H9 (cell line): ENCODE data around the gene SCFD2. TPM values are rescaled to one million over a fixed set of nuclear protein-coding genes. Genes with fewer than 3 reads are reported as not detected.

Source experiments
- DNase-seq: peaks from one replicate; pipeline ENCODE4 v3.0.0-alpha.2; 2017
- H2AFZ ChIP-seq: one replicate; pipeline ENCODE4 v1.6.1; 2013; ENCODE audit warnings: mild to moderate bottlenecking, low read length, control low read depth, moderate library complexity
- H2AK5ac ChIP-seq: 2 replicates; pipeline ENCODE4 v1.6.1; 2013; ENCODE audit warnings: low read length, control low read depth, mixed read lengths; ENCODE audit not compliant: insufficient read length
- H2BK120ac ChIP-seq: one replicate; pipeline ENCODE4 v1.6.1; 2013; ENCODE audit warnings: low read depth, mild to moderate bottlenecking, low read length, control low read depth, inconsistent platforms; ENCODE audit not compliant: poor library complexity, severe bottlenecking
- H2BK12ac ChIP-seq: 2 replicates; pipeline ENCODE4 v1.6.1; 2013; ENCODE audit warnings: low read length, control low read depth, mixed read lengths, low read depth; ENCODE audit not compliant: insufficient read length
- H2BK15ac ChIP-seq: 2 replicates; pipeline ENCODE4 v1.6.1; 2013; ENCODE audit warnings: low read depth, low read length, control low read depth
- H2BK20ac ChIP-seq: one replicate; pipeline ENCODE4 v1.6.1; 2013; ENCODE audit warnings: low read depth, mild to moderate bottlenecking, low read length, control low read depth, inconsistent platforms; ENCODE audit not compliant: poor library complexity, severe bottlenecking
- H2BK5ac ChIP-seq: 2 replicates; pipeline ENCODE4 v1.6.1; 2013; ENCODE audit warnings: low read length, control low read depth, mixed read lengths; ENCODE audit not compliant: insufficient read length
- H3K14ac ChIP-seq: 2 replicates; pipeline ENCODE4 v1.6.1; 2013; ENCODE audit warnings: low read length, control low read depth; ENCODE audit not compliant: insufficient read depth
- H3K18ac ChIP-seq: 2 replicates; pipeline ENCODE4 v1.6.1; 2013; ENCODE audit warnings: low read depth, mild to moderate bottlenecking, mixed read lengths, low read length, control low read depth; ENCODE audit not compliant: insufficient read length
- H3K23ac ChIP-seq: 2 replicates; pipeline ENCODE4 v1.6.1; 2013; ENCODE audit warnings: low read length, control low read depth, mixed read lengths, low read depth; ENCODE audit not compliant: insufficient read length
- H3K23me2 ChIP-seq: 2 replicates; pipeline ENCODE4 v1.6.1; 2013; ENCODE audit warnings: low read depth, mild to moderate bottlenecking, mixed read lengths, low read length, control low read depth; ENCODE audit not compliant: insufficient read length, poor library complexity, severe bottlenecking
- H3K27ac ChIP-seq: 2 replicates; pipeline ENCODE4 v1.5.1; 2013; ENCODE audit warnings: low read length, control low read depth, mixed read lengths, low read depth; ENCODE audit not compliant: insufficient read length
- H3K27me3 ChIP-seq: 2 replicates; pipeline ENCODE4 v1.6.1; 2013; ENCODE audit warnings: low read length, control low read depth, inconsistent platforms; ENCODE audit not compliant: insufficient read depth
- H3K4ac ChIP-seq: 2 replicates; pipeline ENCODE4 v1.6.1; 2013; ENCODE audit warnings: low read depth, mild to moderate bottlenecking, control low read depth, inconsistent platforms, low read length, moderate library complexity
- H3K4me1 ChIP-seq: 2 replicates; pipeline ENCODE4 v1.6.1; 2013; ENCODE audit warnings: low read length, control low read depth, inconsistent platforms; ENCODE audit not compliant: insufficient read depth
- H3K4me2 ChIP-seq: 2 replicates; pipeline ENCODE4 v1.6.1; 2013; ENCODE audit warnings: low read length, control low read depth, mixed read lengths; ENCODE audit not compliant: insufficient read length, insufficient read depth
- H3K56ac ChIP-seq: 2 replicates; pipeline ENCODE4 v1.6.1; 2013; ENCODE audit warnings: low read depth, mild to moderate bottlenecking, mixed read lengths, low read length, control low read depth; ENCODE audit not compliant: insufficient read length
- H3K79me1 ChIP-seq: 2 replicates; pipeline ENCODE4 v1.6.1; 2013; ENCODE audit warnings: low read depth, mild to moderate bottlenecking, moderate library complexity, low read length, control low read depth, inconsistent platforms; ENCODE audit not compliant: insufficient read depth, poor library complexity, severe bottlenecking
- H3K79me2 ChIP-seq: 2 replicates; pipeline ENCODE4 v1.6.1; 2013; ENCODE audit warnings: low read length, control low read depth, inconsistent platforms; ENCODE audit not compliant: insufficient read depth
- H3K9ac ChIP-seq: 2 replicates; pipeline ENCODE4 v1.6.1; 2013; ENCODE audit warnings: low read length, control low read depth, mixed read lengths; ENCODE audit not compliant: insufficient read length; ENCODE audit errors: extremely low read depth
- H3K9me3 ChIP-seq: one replicate; pipeline ENCODE4 v1.6.1; 2013; ENCODE audit warnings: low read depth, low read length, inconsistent platforms; ENCODE audit not compliant: control insufficient read depth
- H3T11ph ChIP-seq: one replicate; pipeline ENCODE4 v1.6.1; 2013; ENCODE audit warnings: mild to moderate bottlenecking, low read length, control low read depth, inconsistent platforms
- H4K20me1 ChIP-seq: one replicate; pipeline ENCODE4 v1.6.1; 2013; ENCODE audit not compliant: control insufficient read depth, insufficient read length, insufficient read depth
- H4K5ac ChIP-seq: 2 replicates; pipeline ENCODE4 v1.6.1; 2013; ENCODE audit warnings: low read depth, mild to moderate bottlenecking, mixed read lengths, low read length, control low read depth; ENCODE audit not compliant: insufficient read length
- H4K8ac ChIP-seq: replicated peaks from 2 replicates; pipeline ENCODE4 v1.6.1; 2013; ENCODE audit warnings: low read length, control low read depth, mixed read lengths, low read depth; ENCODE audit not compliant: insufficient read length
- H4K91ac ChIP-seq: 2 replicates; pipeline ENCODE4 v1.6.1; 2013; ENCODE audit warnings: low read depth, mild to moderate bottlenecking, moderate library complexity, mixed read lengths, low read length, control low read depth; ENCODE audit not compliant: insufficient read length
- H3K27ac Mint-ChIP-seq, 3 experiments: 2 replicates in 2 of 3; 3 replicates in 1 of 3; pipeline ENCODE4 v1.8.0; 2020 to 2021; ENCODE audit warnings: mixed read lengths in 3 of 3, mild to moderate bottlenecking in 1 of 3, moderate library complexity in 1 of 3
- H3K27me3 Mint-ChIP-seq: 2 replicates; pipeline ENCODE4 v1.8.0; 2021; ENCODE audit warnings: low read depth, mild to moderate bottlenecking, moderate library complexity, mixed read lengths
- H3K36me3 Mint-ChIP-seq, 3 experiments: 2 replicates in 2 of 3; 3 replicates in 1 of 3; pipeline ENCODE4 v1.8.0; 2020 to 2021; ENCODE audit warnings: low read depth in 3 of 3, mixed read lengths in 3 of 3; ENCODE audit not compliant: insufficient read depth in 1 of 3
- H3K4me1 Mint-ChIP-seq, 2 experiments: 2 replicates each; pipeline ENCODE4 v1.8.0; 2020; ENCODE audit warnings: mixed read lengths in 2 of 2
- H3K4me3 Mint-ChIP-seq, 2 experiments: 2 replicates in 1 of 2; 3 replicates in 1 of 2; pipeline ENCODE4 v1.8.0; 2020 to 2021; ENCODE audit warnings: mild to moderate bottlenecking in 2 of 2, mixed read lengths in 2 of 2, moderate library complexity in 1 of 2
- H3K9me3 Mint-ChIP-seq, 2 experiments: 2 replicates in 1 of 2; 3 replicates in 1 of 2; pipeline ENCODE4 v1.8.0; 2020; ENCODE audit warnings: mild to moderate bottlenecking in 2 of 2, mixed read lengths in 2 of 2, moderate library complexity in 1 of 2
- CTCF ChIP-seq: fragments of 200-600 bp; sonication (generic); conservative IDR thresholded peaks from 3 replicates; pipeline ENCODE4 v1.8.0; 2021; ENCODE audit warnings: antibody characterized with exemption, mild to moderate bottlenecking
- total RNA-seq: library from RNA; stranded (reverse); gene quantifications from 2 replicates; pipeline ENCODE4 v1.2.1, GENCODE V29; 2021

Gene SCFD2
- total RNA-seq, 1 experiment from 2014 or later = 10.1 TPM

GRCh38 chr4:52943677-52944076 lies 422.2 kb downstream of the SCFD2 start:
- Mint-ChIP-seq H3K27me3 (no peaks in the 10 kb centered on the region; the same call in 1 of the 2 replicates), H3K4me1 (peaks cover 22 to 32% of the 10 kb centered on the region in 2 experiments), H3K4me3 (no peak overlapping the region), H3K36me3 (no peaks in the 10 kb centered on the region), H3K27ac (no peak overlapping the region), H3K9me3 (no peaks in the 10 kb centered on the region)
- H3K27me3 ChIP-seq = no peaks in the 10 kb centered on the region
- no peak overlapping the region for H3K4me2 ChIP-seq
- H3K9ac ChIP-seq = no peak overlapping the region
- H2BK120ac ChIP-seq = no peak overlapping the region
- DNase-seq = no peak
- no peak overlapping the region for H3K4ac ChIP-seq
- no peak overlapping the region for H3K27ac ChIP-seq
- H2BK12ac ChIP-seq = no peak overlapping the region
- H3K9me3 ChIP-seq = no peaks in the 10 kb centered on the region
- no peak overlapping the region for H2AK5ac ChIP-seq
- H4K20me1 ChIP-seq = no peaks in the 10 kb centered on the region
- no peak overlapping the region for H2BK15ac ChIP-seq
- H4K91ac ChIP-seq = no peak overlapping the region
- no peak for TF ChIP-seq CTCF
- H3K56ac ChIP-seq = no peak overlapping the region
- no peaks in the 10 kb centered on the region for H3K23me2 ChIP-seq
- no peak overlapping the region for H3K23ac ChIP-seq
- H4K8ac ChIP-seq = no peak overlapping the region
- H4K5ac ChIP-seq = no peak overlapping the region
- no peaks in the 10 kb centered on the region for H3K79me2 ChIP-seq
- peaks cover 8% of the 10 kb centered on the region; the same call in 1 of the 2 replicates for H3K4me1 ChIP-seq
- H2BK20ac ChIP-seq = no peak overlapping the region
- no peaks in the 10 kb centered on the region for H3K79me1 ChIP-seq
- no peak overlapping the region for H2AFZ ChIP-seq
- no peak overlapping the region for H2BK5ac ChIP-seq
- H3K14ac ChIP-seq = no peak overlapping the region
- no peak overlapping the region for H3T11ph ChIP-seq
- no peak overlapping the region for H3K18ac ChIP-seq
